Coronary artery (tissue), 2 donors: ENCODE results near the gene PATJ.

ENCODE experiments used
- DNase-seq: peaks from one replicate; pipeline ENCODE4 v3.0.0-alpha.2; 2017; ENCODE audit warnings: low spot score
- H3K27ac ChIP-seq, 2 donors: fragments of 200-600 bp; sonication (generic); one replicate each; pipeline ENCODE4 v1.5.1; 2016 to 2019
- H3K4me3 ChIP-seq: fragments of 200-600 bp; sonication (generic); 2 replicates; pipeline ENCODE4 v1.5.1; 2016; ENCODE audit warnings: mild to moderate bottlenecking, moderate library complexity
- TF ChIP-seq, protein P1 (sequence below): fragments of 200-600 bp; sonication (generic); IDR thresholded peaks from one replicate; pipeline ENCODE4 v1.5.1; 2019; ENCODE audit warnings: antibody characterized with exemption

Gene PATJ

DNA sequence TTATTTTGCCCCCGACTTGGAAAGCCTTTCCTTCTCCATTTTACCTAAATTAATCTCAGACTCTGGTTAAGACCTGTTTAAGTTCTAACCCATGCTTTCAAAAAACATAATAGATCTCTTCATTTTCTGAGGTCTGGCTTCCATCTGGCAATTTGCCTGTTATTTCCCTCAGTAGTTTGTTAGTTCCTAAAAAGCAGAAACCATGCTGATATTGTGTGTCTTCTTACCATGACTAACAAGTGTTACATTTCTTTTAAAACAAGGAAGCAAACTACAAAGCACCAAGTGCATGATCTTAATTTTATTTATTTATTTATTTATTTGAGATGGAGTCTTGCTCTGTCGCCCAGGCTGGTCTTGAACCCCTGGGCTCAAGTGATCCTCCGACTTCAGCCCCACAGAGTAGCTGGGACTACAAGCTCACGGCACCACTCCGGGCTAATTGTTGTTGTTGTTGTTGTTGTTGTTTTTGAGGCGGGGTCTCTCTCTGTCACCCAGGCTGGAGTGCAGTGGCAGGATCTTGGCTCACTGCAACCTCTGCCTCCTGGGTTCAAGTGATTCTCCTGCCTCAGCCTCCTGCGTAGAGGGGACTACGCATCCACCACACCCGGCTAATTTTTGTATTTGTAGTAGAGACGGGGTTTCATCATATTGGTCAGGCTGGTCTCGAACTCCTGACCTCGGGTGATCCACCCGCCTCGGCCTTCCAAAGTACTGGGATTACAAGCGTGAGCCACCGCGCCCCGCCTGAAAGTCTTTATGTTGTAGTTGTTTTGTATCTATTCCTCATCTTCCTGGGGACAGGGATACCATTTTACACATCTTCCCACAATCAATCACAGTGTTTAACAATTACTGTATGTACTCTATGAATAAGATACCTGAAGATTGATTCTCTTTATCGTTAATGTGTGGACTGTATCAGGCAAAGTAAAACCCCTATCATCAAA, 1.3 kb upstream of the PATJ start:
- no peak for DNase-seq
- TF ChIP-seq, protein P1, sequence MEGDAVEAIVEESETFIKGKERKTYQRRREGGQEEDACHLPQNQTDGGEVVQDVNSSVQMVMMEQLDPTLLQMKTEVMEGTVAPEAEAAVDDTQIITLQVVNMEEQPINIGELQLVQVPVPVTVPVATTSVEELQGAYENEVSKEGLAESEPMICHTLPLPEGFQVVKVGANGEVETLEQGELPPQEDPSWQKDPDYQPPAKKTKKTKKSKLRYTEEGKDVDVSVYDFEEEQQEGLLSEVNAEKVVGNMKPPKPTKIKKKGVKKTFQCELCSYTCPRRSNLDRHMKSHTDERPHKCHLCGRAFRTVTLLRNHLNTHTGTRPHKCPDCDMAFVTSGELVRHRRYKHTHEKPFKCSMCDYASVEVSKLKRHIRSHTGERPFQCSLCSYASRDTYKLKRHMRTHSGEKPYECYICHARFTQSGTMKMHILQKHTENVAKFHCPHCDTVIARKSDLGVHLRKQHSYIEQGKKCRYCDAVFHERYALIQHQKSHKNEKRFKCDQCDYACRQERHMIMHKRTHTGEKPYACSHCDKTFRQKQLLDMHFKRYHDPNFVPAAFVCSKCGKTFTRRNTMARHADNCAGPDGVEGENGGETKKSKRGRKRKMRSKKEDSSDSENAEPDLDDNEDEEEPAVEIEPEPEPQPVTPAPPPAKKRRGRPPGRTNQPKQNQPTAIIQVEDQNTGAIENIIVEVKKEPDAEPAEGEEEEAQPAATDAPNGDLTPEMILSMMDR, result no peak
- Histone ChIP-seq H3K4me3 (peak overlapping the region; percentile 96), H3K27ac (peak overlapping the region; percentile 80 to 98)

DNA sequence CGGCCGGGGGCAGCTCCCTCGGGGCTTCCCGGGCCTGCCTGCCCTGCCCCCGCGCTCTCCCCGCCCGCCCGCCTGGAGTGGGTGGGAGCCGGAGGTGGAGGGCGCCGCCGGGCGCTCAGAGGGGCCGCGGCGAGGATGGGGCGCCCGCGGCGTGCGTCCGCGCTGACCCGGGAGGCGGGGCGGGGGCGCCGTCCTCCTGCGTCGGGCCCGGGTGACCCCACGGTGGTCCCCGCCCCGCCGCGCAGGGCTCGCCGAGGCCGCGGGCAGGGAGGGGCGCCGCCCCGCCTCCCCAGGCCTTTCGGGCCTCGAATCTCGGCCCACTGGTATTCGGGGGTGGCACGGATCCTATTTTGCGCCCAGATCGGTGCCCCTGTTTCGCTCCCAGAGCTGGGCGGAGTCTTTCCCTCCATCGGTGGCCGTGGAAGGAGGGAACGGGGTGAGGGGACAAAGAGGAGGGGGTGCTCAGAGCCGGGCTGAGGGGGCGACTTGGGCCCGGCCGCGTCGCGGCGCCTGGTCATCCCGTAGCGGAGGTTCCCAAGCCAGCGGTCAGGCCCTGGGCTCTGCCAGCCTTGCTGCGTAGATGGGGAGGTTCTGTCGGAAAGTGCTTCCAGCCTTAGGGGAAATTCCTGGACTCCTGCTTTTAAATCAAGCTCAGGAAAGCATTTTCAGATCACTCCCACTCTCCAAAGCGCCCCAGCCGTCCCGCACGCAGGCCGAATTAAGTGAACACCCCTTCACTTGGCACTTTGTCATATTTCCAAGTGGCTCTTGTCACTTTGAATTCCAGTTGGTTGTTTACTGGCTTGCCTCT, 545 bp downstream of the PATJ start:
- DNase-seq, result peak; percentile 78
- peak overlapping the region; percentile 96 for H3K4me3 ChIP-seq
- TF ChIP-seq, protein P1, result no peak

DNA sequence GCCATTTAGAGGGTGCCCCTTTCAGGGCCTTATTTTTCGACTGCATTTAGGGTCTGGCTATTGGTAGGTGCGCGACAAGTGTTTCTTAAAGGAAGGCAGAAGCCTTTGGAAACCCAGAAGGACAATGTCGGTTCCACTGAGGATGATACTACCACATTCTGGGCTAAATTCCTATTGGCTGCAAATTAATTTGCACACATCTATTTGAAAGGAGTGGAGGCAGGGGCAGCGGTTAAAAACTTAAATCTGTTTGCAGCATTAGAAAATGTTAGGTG, 1.1 kb downstream of the PATJ start:
- no peak for DNase-seq
- TF ChIP-seq, protein P1, result no peak
- H3K27ac ChIP-seq, result peak overlapping the region; percentile 80 to 98
- peak overlapping the region; percentile 96 for H3K4me3 ChIP-seq

More for the DNA sequence above, 545 bp downstream of the PATJ start:
- peak overlapping the region; percentile 80 to 98 for H3K27ac ChIP-seq

DNA sequence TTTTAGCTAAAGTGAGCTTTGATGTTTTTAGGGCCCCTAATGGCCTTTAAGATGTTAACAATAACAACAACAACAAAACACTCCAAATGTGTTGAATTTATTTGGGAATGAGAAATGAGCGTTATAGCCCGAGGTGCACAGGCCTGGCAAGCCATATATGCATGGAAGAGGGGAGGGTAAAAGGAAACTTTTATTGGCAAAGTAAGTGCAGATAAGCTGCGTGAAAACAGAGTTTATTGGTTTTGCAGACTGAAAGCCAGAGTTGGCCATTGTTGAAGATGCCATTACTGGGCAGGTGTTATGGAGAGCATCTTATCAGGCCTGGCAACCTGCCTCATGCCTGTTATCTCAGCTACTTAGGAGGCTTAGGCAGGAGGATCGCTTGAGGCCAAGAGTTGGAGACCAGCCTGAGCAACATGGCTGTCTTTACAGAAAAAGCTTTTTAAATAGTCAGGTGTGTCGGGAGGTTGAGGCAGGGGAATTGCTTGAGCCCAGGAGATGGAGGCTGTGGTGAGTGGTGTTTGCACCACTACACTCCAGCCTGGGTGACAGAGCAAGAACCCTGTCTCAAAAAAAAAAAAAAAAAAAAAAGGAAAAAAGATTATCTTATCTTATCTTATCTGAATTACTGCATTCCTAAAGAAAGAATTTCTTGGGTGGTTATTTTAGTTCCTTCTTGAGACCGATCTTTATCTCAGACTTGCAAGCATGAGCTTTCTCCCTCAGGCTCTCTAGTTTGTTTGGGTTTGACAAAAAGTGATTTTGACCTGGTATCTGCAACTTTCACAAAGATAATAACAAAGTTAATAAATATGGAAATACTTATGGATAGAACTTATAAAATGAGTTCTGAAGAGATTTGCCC, 1.7 kb downstream of the PATJ start:
- peak overlapping the region; percentile 80 to 98 for H3K27ac ChIP-seq
- TF ChIP-seq, protein P1, result no peak
- peak overlapping the region; percentile 96 for H3K4me3 ChIP-seq
- DNase-seq, result no peak

DNA sequence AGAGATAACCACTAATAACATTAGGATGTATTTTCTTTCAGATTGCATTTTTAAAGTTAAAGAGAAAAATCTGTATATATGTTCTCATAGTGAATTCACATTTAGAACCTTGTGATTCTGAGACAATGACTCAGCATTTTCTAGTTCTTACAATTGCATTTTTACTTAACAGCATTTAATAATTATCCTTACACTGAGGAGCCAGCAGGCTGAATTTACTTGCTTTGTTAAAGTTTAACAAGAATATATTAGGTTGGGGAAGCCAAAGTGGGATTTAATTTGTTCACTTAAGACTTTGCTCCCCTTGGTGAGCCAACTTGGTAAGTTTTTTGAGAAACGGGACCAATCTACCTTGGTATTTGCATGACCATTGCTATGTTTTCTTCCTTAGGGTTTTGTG, 4.5 kb downstream of the PATJ start:
- H3K4me3 ChIP-seq, result no peak overlapping the region
- TF ChIP-seq, protein P1, result no peak
- H3K27ac ChIP-seq, result peak overlapping the region; percentile 10 to 36

DNA sequence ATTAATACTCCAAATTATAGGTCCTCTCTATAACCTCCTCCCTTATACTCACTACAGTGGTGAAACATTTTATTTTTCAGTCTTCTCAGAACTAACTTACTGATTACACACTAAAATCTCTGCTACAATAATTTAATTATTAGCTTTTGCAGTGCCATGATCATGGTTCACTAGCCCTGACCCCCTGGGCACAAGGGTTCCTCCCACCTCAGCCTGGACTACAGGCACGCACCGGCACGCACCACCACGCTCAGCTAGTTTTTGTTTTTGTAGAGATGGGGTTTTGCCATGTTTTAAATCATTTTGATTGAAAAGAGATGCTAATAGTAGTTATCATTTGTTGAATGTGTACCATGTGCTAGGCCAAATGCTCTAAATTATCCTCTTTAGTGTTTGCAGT, 6.3 kb downstream of the PATJ start:
- no peak overlapping the region for H3K27ac ChIP-seq
- TF ChIP-seq, protein P1, result no peak
- no peak overlapping the region for H3K4me3 ChIP-seq
- DNase-seq, result no peak

More for the DNA sequence above, 4.5 kb downstream of the PATJ start:
- DNase-seq, result no peak
